IMR-90 (cell line): ENCODE data around the gene ANKRD16.

Source experiments
- CEBPB ChIP-seq: IDR thresholded peaks from 2 replicates; pipeline ENCODE4 v1.6.1; 2012; ENCODE audit warnings: low read depth, low read length, improper control_type of control experiment
- CHD1 ChIP-seq: IDR thresholded peaks from 2 replicates; pipeline ENCODE4 v1.6.1; 2012; ENCODE audit warnings: low read depth, low read length, improper control_type of control experiment
- CTCF ChIP-seq: conservative IDR thresholded peaks from 2 replicates; pipeline ENCODE4 v1.5.1; 2012; ENCODE audit warnings: mild to moderate bottlenecking, low read depth, low read length, improper control_type of control experiment
- MAZ ChIP-seq: IDR thresholded peaks from 2 replicates; pipeline ENCODE4 v1.6.1; 2012; ENCODE audit warnings: low read depth, mild to moderate bottlenecking, low read length, improper control_type of control experiment, moderate library complexity, borderline replicate concordance
- POLR2A ChIP-seq: IDR thresholded peaks from 2 replicates; pipeline ENCODE4 v1.6.1; 2012; ENCODE audit warnings: mild to moderate bottlenecking, low read depth, low read length
- RAD21 ChIP-seq: IDR thresholded peaks from 2 replicates; pipeline ENCODE4 v1.6.1; 2012; ENCODE audit warnings: low read length, improper control_type of control experiment

- TF ChIP-seq CTCF (no peak), POLR2A (no peak), MAZ (no peak), RAD21 (no peak), CEBPB (no peak), CHD1 (no peak)
These were observed 18.1 kb downstream of the ANKRD16 start for GRCh38 chr10:5871596-5871995.
